ENCODE results near the gene ACADM.

- TF ChIP-seq CTCF (IDR thresholded peaks at IDR 0.05) (no peak), ZFX (IDR thresholded peaks at IDR 0.05; ENCODE audit: borderline replicate concordance) (no peak)
Measured at GRCh38 chr1:75677443-75677842, 47.1 kb upstream of the ACADM start.
